SK-N-SH treated with all-trans-retinoic acid at 6 μM for 48 hours (cell line): ENCODE data around the gene ABTB1.

Experiments used
- ARNTL ChIP-seq: fragments of 450-650 bp; formaldehyde crosslinking; IDR thresholded peaks from 2 replicates; pipeline ENCODE4 v1.5.0; 2020; ENCODE audit warnings: low read depth, mild to moderate bottlenecking, moderate library complexity, borderline replicate concordance
- CSDC2 ChIP-seq: fragments of 250-450 bp; sonication (Bioruptor Pico); IDR thresholded peaks from 2 replicates; pipeline ENCODE4 v1.5.0; 2020; ENCODE audit warnings: mild to moderate bottlenecking, moderate library complexity
- ISL1 ChIP-seq: fragments of 250-450 bp; sonication (Bioruptor Pico); IDR thresholded peaks from 2 replicates; pipeline ENCODE4 v2.1.2; 2022; ENCODE audit warnings: mild to moderate bottlenecking, moderate library complexity
- OSR1 ChIP-seq: fragments of 250-450 bp; sonication (Bioruptor Pico); IDR thresholded peaks from 2 replicates; pipeline ENCODE4 v1.8.0; 2022; ENCODE audit warnings: moderate library complexity, mild to moderate bottlenecking, inconsistent platforms
- PPARA ChIP-seq: fragments of 250-450 bp; sonication (Bioruptor Pico); IDR thresholded peaks from 2 replicates; pipeline ENCODE4 v1.5.0; 2020; ENCODE audit warnings: mild to moderate bottlenecking, borderline replicate concordance
- RARB ChIP-seq: fragments of 250-450 bp; sonication (Bioruptor Pico); IDR thresholded peaks from 2 replicates; pipeline ENCODE4 v1.8.0; 2021; ENCODE audit warnings: mild to moderate bottlenecking, moderate library complexity
- TCF4 ChIP-seq: fragments of 250-450 bp; sonication (Bioruptor Pico); IDR thresholded peaks from 2 replicates; pipeline ENCODE4 v1.8.0; 2021; ENCODE audit warnings: mild to moderate bottlenecking, moderate library complexity, borderline replicate concordance
- ZC3H10 ChIP-seq: fragments of 250-450 bp; sonication (Bioruptor Pico); IDR thresholded peaks from 2 replicates; pipeline ENCODE4 v1.5.1; 2021; ENCODE audit warnings: mild to moderate bottlenecking, moderate library complexity
- ZFP3 ChIP-seq: fragments of 250-450 bp; sonication (Bioruptor Pico); IDR thresholded peaks from 2 replicates; pipeline ENCODE4 v1.5.0; 2020; ENCODE audit warnings: mild to moderate bottlenecking, moderate library complexity
- ZNF70 ChIP-seq: fragments of 450-650 bp; formaldehyde crosslinking; IDR thresholded peaks from 2 replicates; pipeline ENCODE4 v1.5.0; 2020; ENCODE audit warnings: mild to moderate bottlenecking, moderate library complexity
- ZNF8 ChIP-seq: fragments of 450-650 bp; formaldehyde crosslinking; IDR thresholded peaks from 2 replicates; pipeline ENCODE4 v1.5.0; 2020; ENCODE audit warnings: mild to moderate bottlenecking, moderate library complexity
- TF ChIP-seq, protein P1 (sequence below): fragments of 250-450 bp; sonication (Bioruptor Pico); IDR thresholded peaks from 2 replicates; pipeline ENCODE4 v1.5.1; 2020; ENCODE audit warnings: low read depth, mild to moderate bottlenecking, moderate library complexity
- TF ChIP-seq, protein P2 (sequence below): fragments of 250-450 bp; sonication (Bioruptor Pico); IDR thresholded peaks from 2 replicates; pipeline ENCODE4 v1.8.0; 2021; ENCODE audit warnings: low read depth, mild to moderate bottlenecking, moderate library complexity, borderline replicate concordance
- TF ChIP-seq, protein P3 (sequence below): fragments of 250-450 bp; sonication (Bioruptor Pico); IDR thresholded peaks from 2 replicates; pipeline ENCODE4 v1.8.0; 2020; ENCODE audit warnings: mild to moderate bottlenecking, moderate library complexity, borderline replicate concordance

DNA sequence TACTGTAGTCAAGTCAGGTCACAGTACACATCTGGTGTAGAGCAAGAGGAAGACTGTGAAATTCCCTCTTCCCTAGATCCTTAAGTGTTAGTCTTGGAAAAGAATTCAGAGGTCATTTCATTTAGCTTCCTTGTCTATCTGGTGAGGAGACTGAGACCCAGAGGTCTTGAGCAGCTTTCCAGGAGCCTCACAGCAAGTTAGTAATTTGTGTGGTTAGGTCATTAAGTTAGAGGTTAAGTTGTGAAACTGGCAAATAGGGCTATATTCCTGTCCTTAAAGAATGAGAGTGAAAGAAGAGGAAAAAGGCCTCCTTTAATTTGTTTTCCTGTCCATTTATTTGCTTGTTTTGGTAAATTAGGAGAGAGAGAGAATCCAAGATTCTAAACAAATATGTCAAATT is 34.8 kb upstream of the ABTB1 start:
- no peak for TF ChIP-seq TCF4 (CRISPR knock-in tag)
- TF ChIP-seq CSDC2 (CRISPR knock-in tag): no peak
- TF ChIP-seq OSR1 (CRISPR knock-in tag): no peak
- no peak for TF ChIP-seq ZNF8 (CRISPR knock-in tag)
- TF ChIP-seq, protein P1, sequence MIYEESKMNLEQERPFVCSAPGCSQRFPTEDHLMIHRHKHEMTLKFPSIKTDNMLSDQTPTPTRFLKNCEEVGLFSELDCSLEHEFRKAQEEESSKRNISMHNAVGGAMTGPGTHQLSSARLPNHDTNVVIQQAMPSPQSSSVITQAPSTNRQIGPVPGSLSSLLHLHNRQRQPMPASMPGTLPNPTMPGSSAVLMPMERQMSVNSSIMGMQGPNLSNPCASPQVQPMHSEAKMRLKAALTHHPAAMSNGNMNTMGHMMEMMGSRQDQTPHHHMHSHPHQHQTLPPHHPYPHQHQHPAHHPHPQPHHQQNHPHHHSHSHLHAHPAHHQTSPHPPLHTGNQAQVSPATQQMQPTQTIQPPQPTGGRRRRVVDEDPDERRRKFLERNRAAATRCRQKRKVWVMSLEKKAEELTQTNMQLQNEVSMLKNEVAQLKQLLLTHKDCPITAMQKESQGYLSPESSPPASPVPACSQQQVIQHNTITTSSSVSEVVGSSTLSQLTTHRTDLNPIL (CRISPR knock-in tag): no peak
- TF ChIP-seq ZNF70 (CRISPR knock-in tag): no peak
- no peak for TF ChIP-seq ISL1
- no peak for TF ChIP-seq PPARA (CRISPR knock-in tag)
- TF ChIP-seq, protein P2, sequence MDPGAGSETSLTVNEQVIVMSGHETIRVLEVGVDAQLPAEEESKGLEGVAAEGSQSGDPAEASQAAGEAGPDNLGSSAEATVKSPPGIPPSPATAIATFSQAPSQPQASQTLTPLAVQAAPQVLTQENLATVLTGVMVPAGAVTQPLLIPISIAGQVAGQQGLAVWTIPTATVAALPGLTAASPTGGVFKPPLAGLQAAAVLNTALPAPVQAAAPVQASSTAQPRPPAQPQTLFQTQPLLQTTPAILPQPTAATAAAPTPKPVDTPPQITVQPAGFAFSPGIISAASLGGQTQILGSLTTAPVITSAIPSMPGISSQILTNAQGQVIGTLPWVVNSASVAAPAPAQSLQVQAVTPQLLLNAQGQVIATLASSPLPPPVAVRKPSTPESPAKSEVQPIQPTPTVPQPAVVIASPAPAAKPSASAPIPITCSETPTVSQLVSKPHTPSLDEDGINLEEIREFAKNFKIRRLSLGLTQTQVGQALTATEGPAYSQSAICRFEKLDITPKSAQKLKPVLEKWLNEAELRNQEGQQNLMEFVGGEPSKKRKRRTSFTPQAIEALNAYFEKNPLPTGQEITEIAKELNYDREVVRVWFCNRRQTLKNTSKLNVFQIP (CRISPR knock-in tag): no peak
- no peak for TF ChIP-seq ARNTL (CRISPR knock-in tag)
- TF ChIP-seq, protein P3, sequence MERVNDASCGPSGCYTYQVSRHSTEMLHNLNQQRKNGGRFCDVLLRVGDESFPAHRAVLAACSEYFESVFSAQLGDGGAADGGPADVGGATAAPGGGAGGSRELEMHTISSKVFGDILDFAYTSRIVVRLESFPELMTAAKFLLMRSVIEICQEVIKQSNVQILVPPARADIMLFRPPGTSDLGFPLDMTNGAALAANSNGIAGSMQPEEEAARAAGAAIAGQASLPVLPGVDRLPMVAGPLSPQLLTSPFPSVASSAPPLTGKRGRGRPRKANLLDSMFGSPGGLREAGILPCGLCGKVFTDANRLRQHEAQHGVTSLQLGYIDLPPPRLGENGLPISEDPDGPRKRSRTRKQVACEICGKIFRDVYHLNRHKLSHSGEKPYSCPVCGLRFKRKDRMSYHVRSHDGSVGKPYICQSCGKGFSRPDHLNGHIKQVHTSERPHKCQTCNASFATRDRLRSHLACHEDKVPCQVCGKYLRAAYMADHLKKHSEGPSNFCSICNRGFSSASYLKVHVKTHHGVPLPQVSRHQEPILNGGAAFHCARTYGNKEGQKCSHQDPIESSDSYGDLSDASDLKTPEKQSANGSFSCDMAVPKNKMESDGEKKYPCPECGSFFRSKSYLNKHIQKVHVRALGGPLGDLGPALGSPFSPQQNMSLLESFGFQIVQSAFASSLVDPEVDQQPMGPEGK (CRISPR knock-in tag): no peak
- TF ChIP-seq ZC3H10: no peak
- TF ChIP-seq RARB: no peak
- TF ChIP-seq ZFP3 (CRISPR knock-in tag): no peak
